ENCODE measurements around the gene TRPM1.

TRPM1 gene

GRCh38 chr15:30990036-30990435, 111.5 kb downstream of the TRPM1 start:
- TF ChIP-seq GATA3 (IDR thresholded peaks at IDR 0.05; ENCODE audit: low read depth, low read length) (no peak), GATA2 (IDR thresholded peaks at IDR 0.05; ENCODE audit: low read depth, low read length) (no peak)

GRCh38 chr15:30985081-30985531, 116.4 kb downstream of the TRPM1 start:
- no peak for TF ChIP-seq GATA2 (IDR thresholded peaks at IDR 0.05; ENCODE audit: low read depth, low read length)
- no peak for TF ChIP-seq GATA3 (IDR thresholded peaks at IDR 0.05; ENCODE audit: low read depth, low read length)

DNA sequence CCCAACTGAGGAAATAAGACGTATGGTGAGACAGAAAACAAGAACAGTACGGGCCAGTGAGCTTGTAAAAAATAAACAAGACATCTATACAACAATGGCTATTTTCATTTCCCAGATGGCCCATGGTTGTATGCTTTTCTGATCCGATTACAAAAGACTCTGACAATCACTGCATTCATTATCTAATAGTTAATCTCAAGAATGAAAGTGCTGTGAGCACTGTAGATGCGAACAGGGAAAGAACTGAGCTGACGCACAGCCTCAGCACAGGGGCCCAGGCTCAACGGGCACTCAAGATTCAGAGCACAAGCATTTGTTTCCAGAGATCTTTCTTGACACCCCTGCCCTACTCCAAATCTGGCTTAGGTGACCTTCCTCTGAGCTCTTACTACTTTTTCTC, 117.0 kb downstream of the TRPM1 start:
- TF ChIP-seq GATA2 (IDR thresholded peaks at IDR 0.05; ENCODE audit: low read depth, low read length) = peak; percentile 81
- peak; percentile 43 for TF ChIP-seq GATA3 (IDR thresholded peaks at IDR 0.05; ENCODE audit: low read depth, low read length)

- no peak for TF ChIP-seq GATA3 (IDR thresholded peaks at IDR 0.05; ENCODE audit: low read depth, low read length)
- TF ChIP-seq GATA2 (IDR thresholded peaks at IDR 0.05; ENCODE audit: low read depth, low read length) = no peak
Observed at GRCh38 chr15:30984118-30984517, 117.4 kb downstream of the TRPM1 start.

GRCh38 chr15:30979457-30979856, 122.1 kb downstream of the TRPM1 start:
- TF ChIP-seq GATA2 (IDR thresholded peaks at IDR 0.05; ENCODE audit: low read depth, low read length) (no peak), GATA3 (IDR thresholded peaks at IDR 0.05; ENCODE audit: low read depth, low read length) (no peak)

- no peak for TF ChIP-seq GATA3 (IDR thresholded peaks at IDR 0.05; ENCODE audit: low read depth, low read length)
- no peak for TF ChIP-seq GATA2 (IDR thresholded peaks at IDR 0.05; ENCODE audit: low read depth, low read length)
Observed at GRCh38 chr15:30978328-30978727, 123.2 kb downstream of the TRPM1 start.

DNA sequence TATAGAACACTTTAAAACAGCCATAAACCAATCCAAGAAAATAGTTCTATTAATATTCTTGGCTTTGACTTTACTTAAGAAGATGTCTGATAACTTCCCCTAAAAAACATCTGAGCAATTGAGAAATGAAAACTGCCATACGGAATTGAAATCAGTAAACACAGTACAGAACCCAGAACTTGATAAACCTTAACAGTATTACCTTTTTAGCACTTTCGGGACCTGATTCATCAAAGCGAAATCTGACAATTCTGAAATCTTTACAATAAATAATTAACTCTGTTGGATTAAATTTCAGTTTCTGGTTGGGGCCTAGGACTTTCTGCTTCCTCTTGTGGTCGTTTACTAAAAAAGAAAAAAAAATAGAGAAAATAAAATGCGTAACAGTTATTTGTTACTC, 127.4 kb downstream of the TRPM1 start:
- no peak for TF ChIP-seq GATA2 (IDR thresholded peaks at IDR 0.05; ENCODE audit: low read depth, low read length)

DNA sequence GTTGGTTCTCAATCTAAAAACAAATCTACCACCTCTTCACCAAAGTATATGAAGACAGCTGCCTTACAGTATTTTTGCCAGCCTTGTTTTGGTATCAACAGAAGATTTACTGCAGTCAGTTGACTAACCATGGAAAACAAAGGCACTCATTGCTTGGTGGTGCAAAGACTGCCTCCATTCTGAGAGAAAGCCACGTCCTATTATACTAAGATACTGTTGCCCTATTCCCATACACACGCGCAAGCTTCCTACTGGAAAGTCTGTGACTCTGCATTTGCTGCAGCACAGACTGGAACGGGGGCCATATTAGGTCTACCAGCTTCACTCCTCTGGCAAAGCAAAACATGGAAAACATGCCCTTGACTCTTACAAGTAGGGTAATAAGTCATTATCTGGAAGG, 128.1 kb downstream of the TRPM1 start:
- no peak for TF ChIP-seq GATA2 (IDR thresholded peaks at IDR 0.05; ENCODE audit: low read depth, low read length)
- no peak for TF ChIP-seq GATA3 (IDR thresholded peaks at IDR 0.05; ENCODE audit: low read depth, low read length)

- TF ChIP-seq GATA2 (IDR thresholded peaks at IDR 0.05; ENCODE audit: low read depth, low read length) (no peak), GATA3 (IDR thresholded peaks at IDR 0.05; ENCODE audit: low read depth, low read length) (no peak)
Observed at GRCh38 chr15:30969724-30970123, 131.8 kb downstream of the TRPM1 start.

DNA sequence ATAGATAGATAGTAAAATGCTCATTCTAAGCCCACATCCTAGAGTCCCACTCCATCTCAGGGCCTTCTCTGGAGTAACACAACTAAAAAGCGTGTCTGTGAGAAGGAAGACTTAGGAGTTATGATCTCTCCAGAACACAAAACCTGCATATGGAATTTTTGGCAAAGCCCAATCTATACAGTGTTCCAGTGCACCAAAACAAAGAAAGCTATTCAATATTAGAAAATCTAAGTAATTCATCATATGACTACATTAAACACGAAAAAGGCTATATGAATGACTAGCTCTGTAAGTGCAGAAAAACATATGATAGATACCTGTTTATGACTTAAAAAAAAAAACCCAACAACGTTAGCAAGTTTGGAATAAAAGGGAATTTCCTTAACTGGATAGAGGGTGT, 137.8 kb downstream of the TRPM1 start:
- TF ChIP-seq GATA3 (IDR thresholded peaks at IDR 0.05; ENCODE audit: low read depth, low read length) = no peak
- TF ChIP-seq GATA2 (IDR thresholded peaks at IDR 0.05; ENCODE audit: low read depth, low read length) = no peak

- TF ChIP-seq GATA3 (IDR thresholded peaks at IDR 0.05; ENCODE audit: low read depth, low read length) (no peak), GATA2 (IDR thresholded peaks at IDR 0.05; ENCODE audit: low read depth, low read length) (no peak)
Observed at GRCh38 chr15:30962659-30963058, 138.9 kb downstream of the TRPM1 start.

GRCh38 chr15:30962079-30962478, 139.4 kb downstream of the TRPM1 start:
- TF ChIP-seq GATA2 (IDR thresholded peaks at IDR 0.05; ENCODE audit: low read depth, low read length) (no peak), GATA3 (IDR thresholded peaks at IDR 0.05; ENCODE audit: low read depth, low read length) (no peak)

DNA sequence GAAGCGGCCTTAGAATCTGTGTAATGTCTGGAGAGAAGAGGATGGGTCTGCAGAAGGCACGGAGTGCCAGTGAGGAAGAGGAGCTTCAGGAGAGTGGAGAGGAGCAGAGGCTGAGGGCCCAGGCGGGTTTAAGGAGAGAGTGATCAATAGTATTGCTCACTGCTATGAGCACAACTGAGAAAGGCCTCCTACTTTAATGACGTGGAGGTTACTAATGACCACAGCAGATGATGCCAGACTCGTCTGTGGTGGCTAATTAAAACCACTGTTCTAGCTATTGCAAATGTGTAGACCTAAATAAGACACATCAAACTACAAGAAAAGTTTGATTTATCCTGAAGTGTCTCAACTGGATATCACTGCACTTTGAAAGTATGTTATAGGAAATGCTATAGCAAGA, 143.3 kb downstream of the TRPM1 start:
- no peak for TF ChIP-seq GATA3 (IDR thresholded peaks at IDR 0.05; ENCODE audit: low read depth, low read length)
- TF ChIP-seq GATA2 (IDR thresholded peaks at IDR 0.05; ENCODE audit: low read depth, low read length) = no peak

DNA sequence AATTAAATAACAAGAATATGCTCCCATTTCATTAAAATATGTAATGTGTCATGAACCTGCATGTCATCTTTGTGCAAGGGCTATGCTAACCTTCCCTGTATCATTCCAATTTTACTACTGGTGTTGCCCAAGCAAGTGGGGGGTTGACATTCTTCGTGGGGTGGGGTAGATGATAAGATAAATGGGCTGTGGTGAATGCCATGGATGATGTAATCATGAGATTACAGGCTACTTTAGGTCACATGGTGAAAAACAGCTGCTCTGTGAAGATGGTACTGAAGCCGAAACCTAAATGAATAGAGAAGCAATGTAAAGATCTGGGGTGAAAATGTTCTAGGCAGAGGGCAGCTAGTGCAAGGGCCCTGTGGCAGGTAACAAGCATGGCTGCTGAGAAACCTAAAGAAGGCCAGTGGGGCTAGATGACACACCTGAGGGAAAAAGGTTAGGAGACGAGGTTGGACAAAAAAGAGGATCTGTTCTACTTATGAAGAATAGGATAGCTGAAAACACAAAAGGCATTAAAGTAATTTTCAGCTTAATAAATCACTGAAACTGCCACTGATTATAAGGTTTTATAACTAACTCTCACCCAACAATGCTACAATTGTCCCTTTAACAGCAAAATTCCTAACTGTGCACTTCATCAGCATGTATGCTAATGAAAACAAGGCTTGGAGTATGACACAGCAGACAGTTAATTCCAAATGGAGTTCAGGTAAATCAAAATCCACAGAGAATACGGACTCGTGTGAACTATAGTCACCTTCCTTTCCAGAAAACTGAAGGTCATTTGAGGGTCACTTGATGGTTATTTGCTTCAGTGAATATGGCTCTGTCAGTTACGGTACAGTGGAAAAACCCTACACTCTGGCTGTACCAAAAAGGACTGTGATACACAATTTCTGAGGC, 145.1 kb downstream of the TRPM1 start:
- TF ChIP-seq GATA3 (IDR thresholded peaks at IDR 0.05; ENCODE audit: low read depth, low read length) = no peak
- no peak for TF ChIP-seq GATA2 (IDR thresholded peaks at IDR 0.05; ENCODE audit: low read depth, low read length)

DNA sequence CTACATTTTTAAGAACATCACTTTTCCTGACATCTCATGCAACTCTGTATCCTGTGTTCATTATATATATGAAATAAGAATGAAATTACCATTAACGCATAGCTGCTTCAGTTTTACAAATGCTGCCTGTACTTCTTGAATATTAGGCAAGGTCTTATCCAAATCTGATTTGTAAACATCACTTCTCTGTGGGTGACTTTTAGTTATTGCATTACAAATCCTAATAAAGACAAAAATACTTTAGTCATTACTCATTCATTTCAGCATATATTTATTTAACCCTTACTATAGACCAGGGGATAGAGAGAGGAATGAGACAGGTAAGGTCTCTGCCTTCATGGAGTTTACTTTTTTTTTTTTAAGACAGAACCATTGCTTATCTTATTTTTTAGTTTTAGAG, 146.9 kb downstream of the TRPM1 start:
- TF ChIP-seq GATA2 (IDR thresholded peaks at IDR 0.05; ENCODE audit: low read depth, low read length) (no peak), GATA3 (IDR thresholded peaks at IDR 0.05; ENCODE audit: low read depth, low read length) (no peak)
